GM21737 (cell line): Measurements from ENCODE around the gene SLC29A4.
"Not testable (repeated sequence)": the region's sequence is repeated elsewhere in the genome, so short reads cannot be mapped to it uniquely, and the experiment has no call there.

ENCODE experiments used
- ATAC-seq: cut with Tn5 transposase; IDR thresholded peaks from one replicate; pipeline ENCODE4 v1.9.1; 2021; ENCODE audit warnings: mild to moderate bottlenecking, moderate library complexity; ENCODE audit not compliant: unreplicated experiment

SLC29A4 gene

DNA sequence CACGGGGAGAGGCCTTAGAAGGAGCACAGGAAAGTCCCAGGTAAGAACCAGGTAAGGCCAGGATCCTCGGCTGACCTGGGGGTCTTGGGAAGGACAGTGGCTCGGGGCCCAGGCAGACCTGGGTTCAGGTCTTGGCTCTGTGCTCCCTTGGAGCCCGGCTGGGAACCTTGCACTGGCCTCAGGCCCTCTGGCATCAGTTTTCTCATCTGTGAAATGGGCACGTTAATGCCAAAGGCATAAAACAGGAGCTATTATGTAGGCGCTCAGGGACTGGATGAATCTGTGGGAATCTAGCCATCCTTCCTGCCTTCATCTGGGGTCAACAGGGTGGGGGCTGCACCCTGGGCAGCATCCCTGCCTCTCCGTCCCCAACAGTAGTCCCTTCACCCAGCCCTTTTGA lies 8.3 kb upstream of the SLC29A4 start:
- no peak for ATAC-seq

DNA sequence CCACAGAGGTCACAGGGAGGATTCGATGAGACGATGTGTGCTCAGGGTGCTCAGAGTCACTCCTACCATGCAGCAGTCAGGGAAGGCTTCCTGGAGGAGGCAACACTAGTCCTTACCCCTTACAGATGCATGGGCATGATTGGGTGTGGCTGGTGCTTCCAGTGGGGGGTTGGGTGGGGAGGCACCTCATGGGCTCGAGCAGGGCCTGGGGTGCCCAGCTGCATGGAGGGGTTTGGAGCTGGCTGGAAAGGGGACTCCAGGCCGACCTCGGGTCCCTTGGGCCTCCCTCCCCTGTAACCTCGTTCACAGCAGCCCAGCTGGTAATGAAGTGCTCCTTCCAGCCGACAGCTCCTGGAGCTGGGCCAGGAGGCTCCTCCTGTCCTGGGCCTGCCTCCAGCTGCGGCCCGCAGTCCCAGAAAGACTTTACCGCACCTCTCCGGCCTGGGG lies 7.7 kb upstream of the SLC29A4 start:
- not testable (repeated sequence) for ATAC-seq

- ATAC-seq = not testable (repeated sequence)
These were observed 7.2 kb upstream of the SLC29A4 start for GRCh38 chr7:5275510-5275909.

GRCh38 chr7:5276123-5276522 lies 6.6 kb upstream of the SLC29A4 start:
- ATAC-seq = not testable (repeated sequence)

GRCh38 chr7:5276611-5277010 lies 6.1 kb upstream of the SLC29A4 start:
- ATAC-seq = no peak

GRCh38 chr7:5278766-5279165 lies 4.0 kb upstream of the SLC29A4 start:
- ATAC-seq = no peak

GRCh38 chr7:5279734-5280133 lies 3.0 kb upstream of the SLC29A4 start:
- no peak for ATAC-seq

DNA sequence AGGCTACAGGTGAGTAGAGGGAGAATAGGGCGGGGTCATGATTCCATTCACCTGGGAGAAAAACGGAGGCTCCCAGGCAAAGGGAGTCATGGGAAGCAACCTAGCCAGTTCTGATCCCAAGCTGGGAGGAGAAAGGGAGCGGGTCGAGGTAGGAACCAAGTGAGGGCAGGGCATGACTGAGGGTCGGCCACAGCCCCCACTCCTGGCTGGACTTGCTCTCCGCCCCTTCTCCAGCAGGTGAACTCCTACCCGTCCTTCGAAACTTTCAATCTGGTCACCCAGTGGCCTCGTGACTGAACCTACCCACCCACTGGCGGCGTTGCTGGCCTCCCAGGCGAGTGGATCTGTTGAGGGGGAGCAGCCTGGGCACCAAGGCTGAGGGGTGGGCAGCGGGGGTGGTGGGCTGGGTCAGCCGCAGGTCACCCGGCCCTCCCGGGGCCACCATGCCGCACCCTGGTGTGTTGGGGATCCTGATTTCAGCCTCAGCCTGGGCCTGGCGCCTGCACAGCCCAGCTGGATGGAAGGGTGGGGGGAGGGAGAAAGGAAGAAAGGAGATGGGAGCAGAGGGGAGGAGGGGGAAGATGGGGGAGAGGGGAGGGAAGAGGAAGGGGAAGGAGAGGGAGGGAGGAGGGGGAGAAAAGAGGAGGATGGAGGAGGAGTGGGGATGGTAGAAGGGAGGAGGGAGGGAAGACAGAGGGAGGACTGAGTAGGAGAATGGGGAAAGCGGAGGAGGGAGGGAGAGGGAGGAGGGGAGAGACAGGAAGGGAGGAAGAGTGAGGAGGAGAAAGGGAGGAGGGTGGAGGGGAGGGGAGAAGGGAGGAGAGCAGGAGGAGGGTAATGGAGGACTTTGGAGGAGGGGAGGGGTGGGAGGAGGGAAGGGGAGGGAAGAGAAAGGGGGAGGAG lies 894 bp upstream of the SLC29A4 start:
- ATAC-seq = not testable (repeated sequence)

GRCh38 chr7:5283421-5284303 lies 919 bp downstream of the SLC29A4 start:
- ATAC-seq = no peak

DNA sequence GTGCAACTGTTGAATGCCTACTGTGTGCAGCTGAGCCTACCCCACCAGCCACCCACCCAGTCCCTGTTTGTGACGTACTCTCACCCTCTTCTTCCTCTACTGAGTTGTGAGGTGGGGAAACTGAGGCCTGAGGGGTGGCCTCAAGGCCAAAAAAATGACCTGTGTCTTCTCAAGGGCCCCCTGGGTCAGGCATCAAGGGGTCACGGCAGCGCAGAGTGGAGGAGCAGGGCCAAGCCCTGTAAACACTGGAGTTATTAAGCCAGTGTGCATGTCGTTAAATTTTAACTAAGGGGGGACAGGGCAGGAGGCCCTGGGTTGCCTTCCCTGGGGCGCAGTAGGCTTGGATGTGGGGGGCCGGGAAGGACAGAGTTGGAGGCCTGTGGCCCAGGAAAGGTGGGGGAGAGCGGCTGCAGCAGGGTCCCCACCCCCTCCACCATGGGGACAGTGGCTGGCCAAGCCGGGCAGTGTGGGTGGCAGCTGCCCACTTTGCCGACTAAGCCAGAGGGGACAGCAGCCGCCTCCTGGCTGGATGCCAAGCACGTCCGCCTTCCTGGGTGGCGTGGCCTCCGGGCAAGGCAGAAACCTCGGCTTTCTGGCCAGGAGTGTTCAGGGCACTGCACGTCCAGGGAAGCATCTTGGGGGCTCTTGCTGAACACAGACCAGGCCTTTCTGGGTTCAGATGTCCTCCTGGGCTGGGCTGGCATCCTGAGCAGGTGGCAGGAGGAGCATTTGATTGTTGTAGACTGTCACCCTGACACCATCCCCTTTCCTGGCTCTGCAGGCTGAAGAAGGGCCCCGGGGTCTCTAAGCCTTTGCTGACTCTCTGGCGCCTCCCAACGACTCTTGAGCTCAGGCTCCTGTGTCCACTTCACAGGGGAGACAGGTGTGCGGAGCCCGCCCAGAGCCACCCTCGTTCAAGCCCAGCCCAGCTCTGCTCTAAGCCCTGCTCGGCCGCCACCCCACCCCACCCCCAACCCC lies 1.9 kb downstream of the SLC29A4 start:
- no peak for ATAC-seq

- no peak for ATAC-seq
These were observed 4.2 kb downstream of the SLC29A4 start for GRCh38 chr7:5286933-5287332.

GRCh38 chr7:5287373-5287772 lies 4.6 kb downstream of the SLC29A4 start:
- ATAC-seq = not testable (repeated sequence)

DNA sequence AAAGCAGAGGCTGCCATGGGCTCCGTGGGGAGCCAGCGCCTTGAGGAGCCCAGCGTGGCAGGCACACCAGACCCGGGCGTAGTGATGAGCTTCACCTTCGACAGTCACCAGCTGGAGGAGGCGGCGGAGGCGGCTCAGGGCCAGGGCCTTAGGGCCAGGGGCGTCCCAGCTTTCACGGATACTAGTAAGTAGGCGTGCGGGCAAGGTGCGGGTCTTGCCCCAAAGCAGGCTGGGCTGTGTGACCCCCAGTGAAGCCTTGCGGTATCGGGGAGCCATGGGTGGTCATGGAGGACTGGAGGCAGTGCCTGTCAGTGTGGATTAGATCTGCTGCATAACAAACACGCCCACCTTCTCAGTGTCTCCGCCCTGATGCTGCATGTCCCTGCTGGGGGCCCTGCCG lies 5.1 kb downstream of the SLC29A4 start:
- no peak for ATAC-seq

GRCh38 chr7:5288560-5288959 lies 5.8 kb downstream of the SLC29A4 start:
- not testable (repeated sequence) for ATAC-seq

DNA sequence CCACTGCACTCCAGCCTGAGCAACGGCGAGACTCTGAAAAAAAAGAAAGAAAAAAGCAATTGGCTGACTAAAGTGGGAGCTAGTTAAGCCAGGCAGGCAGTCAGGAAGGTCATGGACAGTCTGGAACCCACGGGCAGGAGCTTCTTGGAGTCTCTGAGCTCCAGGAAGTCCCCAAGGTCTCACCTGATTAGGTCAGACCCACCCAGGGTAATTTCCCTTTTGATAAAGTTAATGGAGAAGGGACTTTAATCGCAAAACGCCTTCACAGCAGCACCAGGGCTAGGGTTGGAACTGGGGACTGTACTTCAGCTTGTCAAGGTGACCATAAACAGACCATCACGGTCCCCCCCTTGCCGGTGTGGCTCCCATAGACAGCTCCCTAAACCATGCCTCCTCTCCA lies 6.6 kb downstream of the SLC29A4 start:
- ATAC-seq = no peak

DNA sequence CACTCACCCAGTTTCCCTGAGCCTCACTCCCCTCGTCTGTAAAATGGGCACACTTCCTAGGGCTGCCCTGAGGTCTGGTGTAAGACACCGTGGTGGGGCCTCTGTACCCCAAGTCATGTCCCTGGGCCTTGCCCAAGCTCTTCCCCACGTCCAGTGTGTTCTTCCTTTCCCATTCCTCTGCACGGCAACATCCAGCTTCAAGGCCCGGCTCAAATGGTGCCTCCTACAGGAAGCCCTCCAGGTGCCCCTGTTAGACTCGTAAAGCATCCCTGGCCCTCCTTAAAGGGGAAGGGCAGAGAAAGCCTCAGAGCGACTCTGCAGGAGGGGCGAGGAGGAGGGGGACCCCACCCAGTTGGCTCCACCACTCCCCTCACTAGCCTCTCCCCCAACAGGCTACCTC lies 8.6 kb downstream of the SLC29A4 start:
- no peak for ATAC-seq

DNA sequence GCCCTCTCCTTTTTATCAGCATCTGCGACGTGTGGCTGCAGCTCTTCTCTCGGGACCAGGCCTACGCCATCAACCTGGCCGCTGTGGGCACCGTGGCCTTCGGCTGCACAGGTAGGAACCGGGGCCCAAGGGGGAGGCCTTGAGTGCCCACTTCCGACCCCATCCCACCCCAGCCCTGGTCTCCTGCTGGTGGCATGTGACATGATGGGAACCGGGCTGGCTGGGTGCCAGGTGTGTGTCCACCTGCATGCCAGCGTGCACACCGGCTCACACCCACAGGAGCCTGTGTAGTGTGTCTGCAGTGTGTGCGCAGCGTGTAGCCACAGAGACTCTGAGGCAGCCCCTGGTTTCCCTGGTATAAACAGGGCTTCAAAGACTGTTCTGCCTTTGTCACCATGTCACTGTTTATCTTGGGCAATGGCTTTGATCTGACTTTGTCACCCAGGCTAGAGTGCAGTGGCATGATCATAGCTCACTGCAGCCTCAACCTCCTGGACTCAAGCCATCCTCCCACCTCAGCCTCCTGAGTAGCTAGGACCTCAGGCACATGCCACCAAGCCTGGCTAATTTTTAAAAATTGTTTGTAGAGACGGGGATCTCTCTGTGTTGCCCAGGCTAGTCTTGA lies 9.1 kb downstream of the SLC29A4 start:
- not testable (repeated sequence) for ATAC-seq

DNA sequence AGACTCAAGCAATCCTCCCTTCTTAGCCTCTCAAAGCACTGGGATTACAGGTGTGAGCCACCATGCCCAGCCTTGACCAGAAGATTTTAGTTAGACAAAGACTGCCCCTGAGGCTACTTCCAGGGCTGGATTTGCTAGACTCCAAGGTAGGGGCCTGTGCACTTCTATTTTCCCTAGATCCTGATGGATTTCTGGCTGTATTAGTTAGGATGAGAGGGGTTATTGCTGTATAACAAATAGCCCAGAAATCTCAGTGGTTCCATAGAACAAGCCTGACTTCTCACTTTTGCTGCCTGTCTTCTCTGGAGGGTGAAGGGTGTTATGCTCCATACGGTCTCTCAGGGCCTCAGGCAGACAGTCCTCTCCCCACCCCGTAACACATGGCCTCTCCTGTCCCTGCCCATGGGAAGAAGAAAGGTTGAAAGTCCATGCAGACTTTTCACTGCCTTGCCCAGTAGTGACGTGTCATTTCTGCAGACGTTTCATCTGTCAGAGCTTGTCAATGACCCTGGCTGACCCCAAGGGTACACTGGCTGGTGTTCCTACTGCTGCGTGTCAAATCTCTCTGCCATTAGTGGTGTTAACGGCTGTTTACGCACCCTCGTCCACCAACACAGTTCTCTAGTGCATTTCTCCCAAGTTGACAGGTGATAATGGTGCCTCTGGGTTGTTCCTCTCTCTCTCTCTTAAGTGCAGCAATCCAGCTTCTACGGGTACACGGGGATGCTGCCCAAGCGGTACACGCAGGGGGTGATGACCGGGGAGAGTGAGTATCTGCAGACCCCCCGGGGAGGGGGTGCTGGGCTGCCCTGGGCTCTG lies 11.6 kb downstream of the SLC29A4 start:
- no peak for ATAC-seq
